ENCODE data around the gene STAT4.

GRCh38 chr2:190997526-190998113 lies 153.2 kb downstream of the STAT4 start:
- TF ChIP-seq CTCF (IDR thresholded peaks at IDR 0.05; ENCODE audit: low read depth, low read length, poor library complexity, severe bottlenecking) = no peak
- TF ChIP-seq EZH2phosphoT487 (IDR thresholded peaks at IDR 0.05; ENCODE audit: borderline replicate concordance, low read length) = no peak
